A549 (cell line): ENCODE measurements around the gene BTN2A1. TPM values are rescaled to one million over a fixed set of nuclear protein-coding genes. Genes with fewer than 3 reads are reported as not detected.

ENCODE experiments used
- ATAC-seq, 2 experiments: fragments of 200-7000 bp in 1 of 2; fragments of >200 bp in 1 of 2; cut with Nextera tagmentation in 1 of 2; cut with Tn5 transposase in 1 of 2; 3 replicates each; pipeline versions ENCODE4 v1.8.0 to v1.9.1; 2018 to 2020; ENCODE audit warnings: mild to moderate bottlenecking in 1 of 2, moderate library complexity in 1 of 2
- CTCF ChIA-PET: fragments of 300-600 bp; sonication (Branson Sonifier 250); formaldehyde crosslinking; extraction: SDS; loops from one replicate; lab custom pipeline; 2021; ENCODE audit warnings: antibody characterized with exemption, inconsistent platforms; lab: Yijun Ruan, JAX
- POLR2A ChIA-PET: fragments of 350-600 bp; formaldehyde crosslinking; extraction: SDS; loops from one replicate; lab custom pipeline; 2021; ENCODE audit warnings: antibody characterized with exemption, inconsistent platforms; lab: Yijun Ruan, JAX
- DNase-seq, 2 experiments: peaks; one replicate each; pipeline versions ENCODE4 v3.0.0 to v3.0.0-alpha.2; 2011 to 2016; ENCODE audit warnings: low read depth in 1 of 2, low spot score in 1 of 2
- FAIRE-seq: peaks from 2 replicates; lab custom pipeline; 2011; peaks lifted over from hg19 to GRCh38; lab: Jason Lieb, UNC
- H3K27ac ChIP-seq, 2 experiments: fragments of >200 bp; sonication (Bioruptor Twin); formaldehyde crosslinking; 3 replicates each; pipeline ENCODE4 v1.5.1; 2016 to 2017
- H3K4me1 ChIP-seq: fragments of >200 bp; sonication (Bioruptor Twin); formaldehyde crosslinking; 3 replicates; pipeline ENCODE4 v1.6.1; 2016
- H3K4me2 ChIP-seq: fragments of >200 bp; sonication (Bioruptor Twin); formaldehyde crosslinking; 3 replicates; pipeline ENCODE4 v1.6.1; 2016
- H3K4me3 ChIP-seq: fragments of >200 bp; sonication (Bioruptor Twin); formaldehyde crosslinking; 3 replicates; pipeline ENCODE4 v1.5.1; 2016
- H3K9me3 ChIP-seq: fragments of >200 bp; sonication (Bioruptor Twin); formaldehyde crosslinking; 3 replicates; pipeline ENCODE4 v1.6.1; 2016
- CBX2 ChIP-seq: fragments of 200-600 bp; sonication (generic); IDR thresholded peaks from 2 replicates; pipeline ENCODE4 v1.6.1; 2016; ENCODE audit warnings: low read depth, mild to moderate bottlenecking, borderline replicate concordance
- CBX8 ChIP-seq: fragments of 200-600 bp; sonication (generic); IDR thresholded peaks from 2 replicates; pipeline ENCODE4 v1.6.1; 2016
- CEBPB ChIP-seq, 2 experiments: fragments of >200 bp in 1 of 2; sonication (Bioruptor Twin) in 1 of 2; formaldehyde crosslinking in 1 of 2; IDR thresholded peaks; 2 replicates each; pipeline ENCODE4 v1.6.1; 2012 to 2016
- CHD4 ChIP-seq: fragments of 200-600 bp; sonication (generic); IDR thresholded peaks from 2 replicates; pipeline ENCODE4 v1.6.1; 2016; ENCODE audit warnings: antibody characterized with exemption, mild to moderate bottlenecking, borderline replicate concordance
- CTCF ChIP-seq: fragments of >200 bp; sonication (Bioruptor Twin); formaldehyde crosslinking; IDR thresholded peaks from 3 replicates; pipeline ENCODE4 v1.5.1; 2016
- EHMT2 ChIP-seq: fragments of 200-600 bp; sonication (generic); IDR thresholded peaks from 2 replicates; pipeline ENCODE4 v1.6.1; 2016; ENCODE audit warnings: antibody characterized with exemption, low read depth, mild to moderate bottlenecking, moderate library complexity
- ESRRA ChIP-seq: fragments of 150-350 bp; IDR thresholded peaks from 2 replicates; pipeline ENCODE4 v1.6.1; 2014; ENCODE audit warnings: mild to moderate bottlenecking, low read length, borderline replicate concordance
- GATA3 ChIP-seq: IDR thresholded peaks from 2 replicates; pipeline ENCODE4 v1.6.1; 2012; ENCODE audit warnings: borderline replicate concordance
- HDAC2 ChIP-seq: fragments of 200-600 bp; sonication (generic); IDR thresholded peaks from 2 replicates; pipeline ENCODE4 v1.6.1; 2016
- HES2 ChIP-seq: fragments of >200 bp; sonication (Bioruptor Twin); formaldehyde crosslinking; IDR thresholded peaks from 2 replicates; pipeline ENCODE4 v1.6.1; 2016
- HOXA7 ChIP-seq: fragments of 250-450 bp; sonication (Bioruptor Pico); IDR thresholded peaks from 2 replicates; pipeline ENCODE4 v1.5.0; 2020; ENCODE audit warnings: mild to moderate bottlenecking, moderate library complexity
- HOXB13 ChIP-seq: fragments of 250-450 bp; sonication (Bioruptor Pico); IDR thresholded peaks from 2 replicates; pipeline ENCODE4 v1.5.0; 2020; ENCODE audit warnings: low read depth, mild to moderate bottlenecking, moderate library complexity
- JUNB ChIP-seq: fragments of >200 bp; sonication (Bioruptor Twin); formaldehyde crosslinking; IDR thresholded peaks from 2 replicates; pipeline ENCODE4 v1.6.1; 2016
- KDM1A ChIP-seq: fragments of 200-600 bp; sonication (generic); IDR thresholded peaks from 2 replicates; pipeline ENCODE4 v1.6.1; 2016; ENCODE audit warnings: low read depth, mild to moderate bottlenecking
- MAX ChIP-seq: IDR thresholded peaks from 2 replicates; pipeline ENCODE4 v1.6.1; 2012
- PHF8 ChIP-seq: fragments of 200-600 bp; sonication (generic); IDR thresholded peaks from 2 replicates; pipeline ENCODE4 v1.6.1; 2016; ENCODE audit warnings: low read depth, mild to moderate bottlenecking, antibody characterized with exemption, moderate library complexity, borderline replicate concordance
- POLR2A ChIP-seq: IDR thresholded peaks from 2 replicates; pipeline ENCODE4 v1.6.1; 2012; ENCODE audit warnings: mild to moderate bottlenecking, low read length
- RAD21 ChIP-seq, 2 experiments: fragments of >200 bp in 1 of 2; sonication (Bioruptor Twin) in 1 of 2; formaldehyde crosslinking in 1 of 2; IDR thresholded peaks in 1 of 2; conservative IDR thresholded peaks in 1 of 2; 2 replicates in 1 of 2; 3 replicates in 1 of 2; pipeline ENCODE4 v1.6.1; 2012 to 2018; ENCODE audit warnings: inconsistent platforms in 1 of 2
- RARB ChIP-seq: fragments of 250-450 bp; sonication (Bioruptor Pico); IDR thresholded peaks from 2 replicates; pipeline ENCODE4 v1.8.0; 2021; ENCODE audit warnings: mild to moderate bottlenecking, moderate library complexity
- RFX5 ChIP-seq: fragments of 450-650 bp; IDR thresholded peaks from 2 replicates; pipeline ENCODE4 v1.7.1; 2014; ENCODE audit warnings: antibody characterized with exemption, mild to moderate bottlenecking, moderate library complexity
- SMC3 ChIP-seq: fragments of >200 bp; sonication (Bioruptor Twin); formaldehyde crosslinking; IDR thresholded peaks from 3 replicates; pipeline ENCODE4 v1.6.1; 2018; ENCODE audit warnings: inconsistent platforms
- USF2 ChIP-seq: fragments of 450-650 bp; IDR thresholded peaks from 2 replicates; pipeline ENCODE4 v1.6.1; 2014; ENCODE audit warnings: antibody characterized with exemption
- ZC3H11A ChIP-seq: fragments of 450-650 bp; IDR thresholded peaks from 2 replicates; pipeline ENCODE4 v1.6.1; 2014; ENCODE audit warnings: antibody characterized with exemption, mild to moderate bottlenecking
- ZFP36 ChIP-seq: fragments of 450-650 bp; IDR thresholded peaks from 2 replicates; pipeline ENCODE4 v1.6.1; 2014; ENCODE audit warnings: borderline replicate concordance; ENCODE audit not compliant: partially characterized antibody
- ZSCAN20 ChIP-seq: fragments of 250-450 bp; sonication (Bioruptor Pico); IDR thresholded peaks from 2 replicates; pipeline ENCODE4 v1.8.0; 2022; ENCODE audit warnings: mild to moderate bottlenecking, moderate library complexity
- WGBS: methylation state at CpG from one replicate; pipeline ENCODE4 v1.1.6; 2017; ENCODE audit errors: missing lambda C conversion rate; 5-methylcytosine and 5-hydroxymethylcytosine counted together
- polyA plus RNA-seq, 4 experiments: library from polyadenylated mRNA; depleted of rRNA in 3 of 4; stranded (reverse); fragments of >200 nt; fragmentation: RNase III in 1 of 4; extraction: RNeasy Plus Mini Kit Qiagen cat#74134 plus additional on column Dnase treatment in 1 of 4; gene quantifications; 2 replicates in 3 of 4; 3 replicates in 1 of 4; pipeline ENCODE4 v1.2.3, GENCODE V29; 2011 to 2017

The BTN2A1 gene
- polyA plus RNA-seq, 2 of the 4 experiments (the other 2 are of a cell fraction), result 20.3 to 20.7 TPM

GRCh38 chr6:26495281-26495680 lies 37.5 kb downstream of the BTN2A1 start:
- no peak for DNase-seq
- H3K27ac ChIP-seq, result no peak overlapping the region
- no peak for FAIRE-seq
- CTCF ChIA-PET, result interaction anchor here (1.1 kb wide), 1 partner anchor 154 kb away, joined by 3 read pairs; no protein-coding TSS in a partner anchor
- WGBS, result no CpG with 5 or more reads among the region's 1 CpG
- no peak for ATAC-seq
- POLR2A ChIA-PET, result no interaction called here
- no peak overlapping the region for H3K4me2 ChIP-seq
- TF ChIP-seq ZFP36 (no peak), HOXB13 (CRISPR knock-in tag) (no peak), CEBPB (IDR thresholded peaks at IDR 0.05) (no peak), USF2 (no peak), ZC3H11A (no peak), HES2 (no peak), ESRRA (no peak), HOXA7 (CRISPR knock-in tag) (no peak), RFX5 (no peak), MAX (no peak), JUNB (no peak), KDM1A (no peak), RAD21 (conservative IDR thresholded peaks at IDR 0.05 in 1 of 2, IDR thresholded peaks at IDR 0.05 in 1 of 2) (no peak), POLR2A (no peak)
- no peak overlapping the region for H3K4me3 ChIP-seq
- no peaks in the 10 kb centered on the region for H3K9me3 ChIP-seq
- H3K4me1 ChIP-seq, result no peaks in the 10 kb centered on the region

GRCh38 chr6:26497610-26498009 lies 39.9 kb downstream of the BTN2A1 start:
- POLR2A ChIA-PET, result no interaction called here
- H3K4me3 ChIP-seq, result no peak overlapping the region
- no peaks in the 10 kb centered on the region for H3K4me1 ChIP-seq
- no peak for DNase-seq
- TF ChIP-seq SMC3 (no peak), HDAC2 (no peak), CHD4 (no peak), PHF8 (no peak), ZSCAN20 (CRISPR knock-in tag) (no peak), CTCF (no peak), RARB (CRISPR knock-in tag) (no peak), CBX2 (no peak), POLR2A (no peak), RFX5 (no peak), EHMT2 (no peak), HOXA7 (CRISPR knock-in tag) (no peak), ZFP36 (no peak), GATA3 (no peak)
- H3K27ac ChIP-seq, result no peak overlapping the region
- H3K9me3 ChIP-seq, result no peaks in the 10 kb centered on the region
- no peak for ATAC-seq
- no peak for FAIRE-seq
- CTCF ChIA-PET, result interaction anchor here (1.3 kb wide), 1 partner anchor 156 kb away, joined by 7 read pairs; no protein-coding TSS in a partner anchor
- no peak overlapping the region for H3K4me2 ChIP-seq
- WGBS, result 83% methylated on average over 4 of the region's 4 CpGs

- H3K4me3 ChIP-seq, result no peak within 1 kb of the TSS
Measured at GRCh38 chr6:26500102-26500501, 42.3 kb downstream of the BTN2A1 start, which contains the start of gene BTN1A1. Gene BTN1A1 (plus strand): TSS chr6:26500303. CDS start chr6:26501287, 984 bp downstream.

More at GRCh38 chr6:26500102-26500501, 42.3 kb downstream of the BTN2A1 start, which contains the start of gene BTN1A1:
- FAIRE-seq, result no peak
- Histone ChIP-seq H3K4me1 (no peaks in the 10 kb centered on the region), H3K4me2 (no peak within 1 kb of the TSS), H3K9me3 (no peaks in the 10 kb centered on the region), H3K27ac (no peak within 1 kb of the TSS)
- ChIA-PET POLR2A (no interaction called here), CTCF (interaction anchor here (0.7 to 1.0 kb wide), 2 partner anchors 65 to 159 kb away, joined by 3 read pairs; no protein-coding TSS in a partner anchor)
- WGBS, result 81% methylated on average over 2 of the region's 2 CpGs
- DNase-seq, result no peak
- ATAC-seq, result no peak
- TF ChIP-seq CBX8, result no peak
- no peak for TF ChIP-seq GATA3
- TF ChIP-seq CTCF, result no peak
- TF ChIP-seq HES2, result no peak
- TF ChIP-seq CHD4, result no peak
- no peak for TF ChIP-seq KDM1A
- no peak for TF ChIP-seq ZSCAN20 (CRISPR knock-in tag)
